PFSK-1 (cell line): ENCODE data around the gene TULP1. TPM values are rescaled to one million over a fixed set of nuclear protein-coding genes. Genes with fewer than 3 reads are reported as not detected.

Source experiments
- FOXP2 ChIP-seq: optimal IDR thresholded peaks from 2 replicates; pipeline ENCODE3; 2011; ENCODE audit warnings: borderline replicate concordance, control low read depth, inconsistent platforms; ENCODE audit not compliant: insufficient read depth; ENCODE audit errors: extremely low read length, extremely low read depth
- POLR2AphosphoS5 ChIP-seq: IDR thresholded peaks from 2 replicates; pipeline ENCODE4 v1.6.1; 2012; ENCODE audit warnings: low read depth, mild to moderate bottlenecking, control low read depth, low read length, moderate library complexity
- SIN3A ChIP-seq: IDR thresholded peaks from 2 replicates; pipeline ENCODE4 v1.6.1; 2012; ENCODE audit warnings: mild to moderate bottlenecking, low read length, moderate library complexity, borderline replicate concordance; ENCODE audit not compliant: insufficient read depth
- TAF1 ChIP-seq: IDR thresholded peaks from 2 replicates; pipeline ENCODE4 v1.6.1; 2012; ENCODE audit warnings: low read length, control low read depth, borderline replicate concordance; ENCODE audit not compliant: insufficient read depth
- polyA plus RNA-seq: library from polyadenylated mRNA; unstranded; fragments of >200 nt; gene quantifications from one replicate; pipeline ENCODE4 v1.2.1, GENCODE V29; 2012; ENCODE audit warnings: low read depth, missing spikeins; ENCODE audit not compliant: insufficient read length
- TF ChIP-seq, protein P1 (sequence below), 2 experiments: IDR thresholded peaks; 2 replicates each; pipeline versions ENCODE4 v1.6.1 to v1.8.0; 2011 to 2012; ENCODE audit warnings: low read depth in 2 of 2, low read length in 2 of 2, control low read depth in 1 of 2, inconsistent platforms in 1 of 2, mild to moderate bottlenecking in 1 of 2, moderate library complexity in 1 of 2; ENCODE audit not compliant: insufficient read depth in 1 of 2

Gene TULP1
- 0.38 TPM for polyA plus RNA-seq

GRCh38 chr6:35512740-35513139, at the start of gene TULP1:
TULP1 (minus strand) TSS chr6:35512896; CDS start chr6:35512858, 38 bp downstream.
- no peak for TF ChIP-seq SIN3A
- no peak for TF ChIP-seq FOXP2
- no peak for TF ChIP-seq POLR2AphosphoS5
- no peak for TF ChIP-seq TAF1
- TF ChIP-seq, protein P1, sequence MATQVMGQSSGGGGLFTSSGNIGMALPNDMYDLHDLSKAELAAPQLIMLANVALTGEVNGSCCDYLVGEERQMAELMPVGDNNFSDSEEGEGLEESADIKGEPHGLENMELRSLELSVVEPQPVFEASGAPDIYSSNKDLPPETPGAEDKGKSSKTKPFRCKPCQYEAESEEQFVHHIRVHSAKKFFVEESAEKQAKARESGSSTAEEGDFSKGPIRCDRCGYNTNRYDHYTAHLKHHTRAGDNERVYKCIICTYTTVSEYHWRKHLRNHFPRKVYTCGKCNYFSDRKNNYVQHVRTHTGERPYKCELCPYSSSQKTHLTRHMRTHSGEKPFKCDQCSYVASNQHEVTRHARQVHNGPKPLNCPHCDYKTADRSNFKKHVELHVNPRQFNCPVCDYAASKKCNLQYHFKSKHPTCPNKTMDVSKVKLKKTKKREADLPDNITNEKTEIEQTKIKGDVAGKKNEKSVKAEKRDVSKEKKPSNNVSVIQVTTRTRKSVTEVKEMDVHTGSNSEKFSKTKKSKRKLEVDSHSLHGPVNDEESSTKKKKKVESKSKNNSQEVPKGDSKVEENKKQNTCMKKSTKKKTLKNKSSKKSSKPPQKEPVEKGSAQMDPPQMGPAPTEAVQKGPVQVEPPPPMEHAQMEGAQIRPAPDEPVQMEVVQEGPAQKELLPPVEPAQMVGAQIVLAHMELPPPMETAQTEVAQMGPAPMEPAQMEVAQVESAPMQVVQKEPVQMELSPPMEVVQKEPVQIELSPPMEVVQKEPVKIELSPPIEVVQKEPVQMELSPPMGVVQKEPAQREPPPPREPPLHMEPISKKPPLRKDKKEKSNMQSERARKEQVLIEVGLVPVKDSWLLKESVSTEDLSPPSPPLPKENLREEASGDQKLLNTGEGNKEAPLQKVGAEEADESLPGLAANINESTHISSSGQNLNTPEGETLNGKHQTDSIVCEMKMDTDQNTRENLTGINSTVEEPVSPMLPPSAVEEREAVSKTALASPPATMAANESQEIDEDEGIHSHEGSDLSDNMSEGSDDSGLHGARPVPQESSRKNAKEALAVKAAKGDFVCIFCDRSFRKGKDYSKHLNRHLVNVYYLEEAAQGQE (IDR thresholded peaks at IDR 0.05; ENCODE audit: insufficient read depth in 1 of 2, low read depth in 2 of 2, low read length in 2 of 2): no peak

DNA sequence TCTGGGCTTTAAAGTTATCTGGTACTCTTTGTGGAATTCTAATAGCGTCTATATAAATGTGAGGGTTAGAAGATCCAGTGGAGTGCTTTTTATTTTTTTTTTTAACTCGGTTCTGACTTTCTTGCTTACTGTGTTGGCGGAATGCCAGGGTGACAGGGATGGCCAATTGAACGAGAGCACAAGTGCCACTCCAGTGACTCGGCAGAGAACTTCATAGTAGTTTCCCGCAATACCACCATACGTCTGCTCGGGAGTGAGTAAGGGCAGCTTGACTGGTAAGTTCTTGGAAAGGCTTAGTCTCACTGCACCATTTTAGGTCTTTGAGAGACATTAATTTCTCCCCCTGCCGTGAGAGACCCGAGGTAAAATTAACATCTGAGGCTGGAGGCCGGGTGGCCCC, 49.4 kb upstream of the TULP1 start:
- TF ChIP-seq FOXP2 (no peak), POLR2AphosphoS5 (no peak), TAF1 (no peak), SIN3A (no peak)
- TF ChIP-seq, protein P1 (IDR thresholded peaks at IDR 0.05; ENCODE audit: insufficient read depth in 1 of 2, low read depth in 2 of 2, low read length in 2 of 2): no peak

- TF ChIP-seq, protein P1 (IDR thresholded peaks at IDR 0.05; ENCODE audit: insufficient read depth in 1 of 2, low read depth in 2 of 2, low read length in 2 of 2): no peak
- no peak for TF ChIP-seq POLR2AphosphoS5
- TF ChIP-seq SIN3A: no peak
- TF ChIP-seq FOXP2: no peak
- TF ChIP-seq TAF1: no peak
Observed at GRCh38 chr6:35561113-35561512, 48.4 kb upstream of the TULP1 start.

- TF ChIP-seq FOXP2: no peak
- TF ChIP-seq, protein P1 (IDR thresholded peaks at IDR 0.05; ENCODE audit: insufficient read depth in 1 of 2, low read depth in 2 of 2, low read length in 2 of 2): no peak
- no peak for TF ChIP-seq TAF1
- TF ChIP-seq SIN3A: no peak
Observed at GRCh38 chr6:35558571-35558970, 45.9 kb upstream of the TULP1 start.

GRCh38 chr6:35557239-35557638, 44.5 kb upstream of the TULP1 start:
- no peak for TF ChIP-seq SIN3A
- TF ChIP-seq FOXP2: no peak
- TF ChIP-seq POLR2AphosphoS5: no peak
